GM21367 (cell line): ENCODE results near the gene EN2.
"Not testable (repeated sequence)": the region's sequence is repeated elsewhere in the genome, so short reads cannot be mapped to it uniquely, and the experiment has no call there.

ENCODE experiments used
- ATAC-seq: cut with Tn5 transposase; IDR thresholded peaks from one replicate; pipeline ENCODE4 v1.9.1; 2021; ENCODE audit not compliant: unreplicated experiment

The EN2 gene

GRCh38 chr7:155425887-155426286 lies 32.0 kb upstream of the EN2 start:
- ATAC-seq, result no peak

GRCh38 chr7:155426543-155427410 lies 31.2 kb upstream of the EN2 start:
- no peak for ATAC-seq

- no peak for ATAC-seq
These were observed 30.4 kb upstream of the EN2 start for GRCh38 chr7:155427411-155428038.

GRCh38 chr7:155428171-155428834 lies 29.6 kb upstream of the EN2 start:
- ATAC-seq, result no peak

GRCh38 chr7:155429651-155430050 lies 28.3 kb upstream of the EN2 start:
- ATAC-seq, result no peak

GRCh38 chr7:155430606-155431005 lies 27.3 kb upstream of the EN2 start:
- no peak for ATAC-seq

- ATAC-seq, result no peak
These were observed 26.7 kb upstream of the EN2 start for GRCh38 chr7:155431231-155431630.

GRCh38 chr7:155431711-155432110 lies 26.2 kb upstream of the EN2 start:
- ATAC-seq, result no peak

GRCh38 chr7:155435110-155435509 lies 22.8 kb upstream of the EN2 start:
- no peak for ATAC-seq

- no peak for ATAC-seq
These were observed 20.1 kb upstream of the EN2 start for GRCh38 chr7:155437836-155438235.

GRCh38 chr7:155438777-155439176 lies 19.2 kb upstream of the EN2 start:
- ATAC-seq, result no peak

- ATAC-seq, result no peak
These were observed 18.5 kb upstream of the EN2 start for GRCh38 chr7:155439311-155440017.

- ATAC-seq, result no peak
These were observed 17.9 kb upstream of the EN2 start for GRCh38 chr7:155440018-155440410.

GRCh38 chr7:155441856-155442255 lies 16.1 kb upstream of the EN2 start:
- no peak for ATAC-seq

- ATAC-seq, result no peak
These were observed 13.2 kb upstream of the EN2 start for GRCh38 chr7:155444746-155445145.

- not testable (repeated sequence) for ATAC-seq
These were observed 12.3 kb upstream of the EN2 start for GRCh38 chr7:155445606-155446005.

- ATAC-seq, result no peak
These were observed 10.3 kb upstream of the EN2 start for GRCh38 chr7:155447603-155448002.

- no peak for ATAC-seq
These were observed 9.3 kb upstream of the EN2 start for GRCh38 chr7:155448632-155449007.

- ATAC-seq, result no peak
These were observed 8.7 kb upstream of the EN2 start for GRCh38 chr7:155449008-155449868.

GRCh38 chr7:155449869-155450557 lies 7.9 kb upstream of the EN2 start:
- no peak for ATAC-seq
